ENCODE results near the gene BSG.
"Not testable (repeated sequence)": the region's sequence is repeated elsewhere in the genome, so short reads cannot be mapped to it uniquely, and the experiment has no call there.

Gene BSG

DNA sequence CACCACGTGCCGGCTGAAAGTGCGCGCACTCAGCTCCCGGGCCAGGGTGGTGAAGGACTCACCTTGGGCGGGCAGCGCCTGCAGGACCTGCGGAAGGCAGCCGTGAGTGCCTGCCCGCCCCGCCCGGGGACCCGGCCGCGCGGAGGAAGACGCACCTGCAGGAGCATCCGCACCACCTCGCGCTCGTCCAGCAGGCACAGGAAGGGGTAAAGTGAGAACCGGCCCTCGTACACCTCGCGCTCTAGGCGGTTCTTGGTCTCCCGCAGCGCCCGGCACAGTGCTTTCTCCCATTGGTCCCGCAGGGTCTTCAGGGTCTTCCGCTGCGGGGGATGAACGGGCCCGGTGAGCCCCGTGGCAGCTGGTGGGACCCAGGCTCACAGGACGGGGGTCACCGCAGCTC, 50.3 kb downstream of the BSG start:
- DNase-seq, result no peak

DNA sequence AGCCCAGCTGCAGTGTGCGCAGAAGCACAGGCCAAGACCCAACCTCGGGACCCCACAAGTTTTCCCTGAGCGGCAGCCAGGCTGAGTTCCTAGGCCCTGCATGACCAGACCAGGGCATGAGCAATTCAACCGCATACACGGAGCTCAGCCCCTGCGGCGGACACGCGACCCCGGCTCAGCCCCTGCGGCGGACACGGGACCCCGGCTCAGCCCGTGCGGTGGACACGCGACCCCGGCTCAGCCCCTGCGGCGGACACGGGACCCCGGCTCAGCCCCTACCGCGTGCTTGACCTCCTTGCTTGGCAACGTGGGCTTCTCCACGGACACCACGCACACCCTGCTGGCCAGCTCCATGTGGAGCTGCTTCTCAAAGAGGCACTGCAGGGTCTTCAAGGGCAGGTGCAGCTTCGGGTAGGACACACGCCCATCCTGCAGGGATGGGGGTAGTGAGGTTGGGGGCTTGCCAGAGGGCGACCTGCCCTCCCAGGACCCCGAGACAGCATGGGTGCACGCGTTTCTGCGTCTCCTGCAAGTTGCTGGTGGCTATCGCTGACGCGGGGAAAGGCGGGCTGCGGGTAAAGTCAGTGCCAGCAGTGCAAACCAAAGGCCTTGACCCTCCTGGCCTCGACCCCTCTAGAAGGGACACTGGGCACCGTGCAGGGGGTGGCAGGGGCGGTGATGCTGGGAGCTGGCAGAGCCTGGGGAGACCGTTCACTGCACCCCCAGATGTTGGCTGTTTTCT, 51.0 kb downstream of the BSG start:
- no peak for DNase-seq

DNA sequence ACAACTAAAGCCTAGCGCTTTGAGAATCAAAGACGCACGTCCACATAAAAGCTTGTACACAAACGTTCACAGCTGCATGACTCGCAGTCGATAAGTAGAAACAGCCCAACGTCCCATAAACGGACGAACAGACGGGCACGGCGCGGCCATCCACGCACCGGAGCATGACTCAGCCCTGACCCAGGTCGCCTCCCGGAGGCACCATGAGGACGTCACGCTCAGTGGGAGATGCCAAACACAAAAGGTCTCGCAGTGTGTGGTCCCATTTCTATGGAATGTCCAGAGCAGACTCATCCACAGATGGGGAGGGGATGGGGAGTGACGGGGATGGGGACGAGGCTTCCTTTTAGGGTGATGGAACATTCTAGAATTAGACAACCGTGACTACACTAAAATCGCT, 51.6 kb downstream of the BSG start:
- no peak for DNase-seq

DNA sequence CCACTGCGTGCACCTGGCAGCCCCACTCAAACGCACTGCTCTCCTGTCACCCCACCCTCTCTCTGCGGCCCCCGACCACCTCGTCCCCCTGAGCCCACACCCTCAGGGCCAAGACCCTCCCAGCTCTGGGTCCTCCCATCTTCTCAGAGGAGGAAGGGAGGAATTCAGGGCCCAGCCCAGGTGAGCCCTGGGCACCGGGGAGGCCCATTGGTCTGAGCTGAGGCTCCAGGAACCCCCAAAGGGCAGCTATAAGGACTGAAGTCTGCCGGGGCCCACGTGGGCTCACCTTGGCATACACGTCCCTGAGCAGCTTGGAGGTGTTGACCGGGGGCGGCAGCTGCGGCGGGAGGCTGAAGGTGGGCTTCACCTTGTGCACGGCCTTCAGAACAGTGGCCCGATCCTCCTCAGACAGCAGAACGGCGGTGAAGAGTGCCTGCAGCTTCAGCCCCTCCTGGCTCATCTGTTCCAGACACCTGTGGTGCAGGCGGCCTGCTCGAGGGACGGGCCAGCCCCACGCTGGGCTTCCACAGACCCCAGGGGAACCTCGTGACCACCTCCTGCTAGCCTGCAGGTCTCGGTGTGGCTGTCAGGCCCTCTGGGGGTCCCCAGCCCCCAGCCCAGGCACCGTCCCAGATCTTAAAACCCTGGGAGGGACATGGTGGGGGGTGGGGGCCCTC, 52.2 kb downstream of the BSG start:
- DNase-seq, result no peak

DNA sequence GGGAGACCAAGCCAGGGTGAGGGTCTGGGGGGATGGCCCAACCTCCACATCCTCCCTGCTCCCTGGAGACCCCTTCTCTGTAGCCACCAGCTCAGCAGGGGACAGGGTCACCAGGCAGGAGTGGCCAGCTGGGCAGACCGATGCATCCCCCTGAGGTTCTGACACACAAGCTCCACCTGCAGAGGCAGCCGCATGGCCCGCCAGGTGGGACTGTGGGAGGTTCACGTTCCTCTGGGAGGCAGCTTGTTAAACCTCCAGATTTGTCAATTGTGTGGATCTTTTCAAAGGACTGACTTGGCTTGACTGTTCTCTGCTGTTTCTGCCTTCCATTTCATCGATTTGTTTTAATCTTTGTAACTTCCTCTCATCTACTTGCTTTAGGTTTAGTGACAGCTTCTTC, 52.9 kb downstream of the BSG start:
- no peak for DNase-seq

DNA sequence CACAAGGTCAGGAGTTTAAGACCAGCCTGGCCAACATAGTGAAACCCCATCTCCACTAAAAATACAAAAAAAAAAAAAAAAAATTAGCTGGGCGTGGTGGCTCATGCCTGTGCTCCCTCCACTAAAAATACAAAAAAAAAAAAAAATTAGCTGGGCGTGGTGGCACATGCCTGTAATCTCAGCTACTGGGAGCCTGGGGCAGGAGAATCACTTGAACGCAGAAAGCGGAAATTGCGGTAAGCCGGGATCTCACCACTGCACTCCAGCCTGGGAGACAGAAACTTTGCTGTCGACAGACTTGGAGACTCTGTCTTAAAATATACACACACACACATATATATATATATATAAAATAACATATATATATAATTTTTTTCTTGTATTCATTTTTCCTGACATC, 54.2 kb downstream of the BSG start:
- DNase-seq, result not testable (repeated sequence)

DNA sequence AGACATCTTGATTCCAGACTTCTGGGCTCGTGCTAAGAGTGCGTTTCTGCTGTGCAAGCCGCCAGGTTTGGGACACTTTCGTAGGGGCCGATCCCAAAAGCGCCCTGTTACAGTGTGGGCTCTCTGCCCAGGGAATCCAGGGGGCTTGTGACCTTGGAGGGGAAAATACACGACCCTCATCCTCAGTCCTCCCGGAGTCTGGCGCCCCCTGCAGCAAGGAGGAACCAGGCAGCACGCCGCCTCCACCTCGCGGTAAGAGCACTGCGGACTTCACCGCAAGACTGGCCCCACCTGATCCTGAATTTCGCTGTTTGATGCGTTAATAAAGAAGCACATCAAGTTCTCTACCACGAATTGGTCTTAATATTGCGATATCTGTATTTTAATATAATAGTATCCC, 55.8 kb downstream of the BSG start:
- DNase-seq, result no peak

DNA sequence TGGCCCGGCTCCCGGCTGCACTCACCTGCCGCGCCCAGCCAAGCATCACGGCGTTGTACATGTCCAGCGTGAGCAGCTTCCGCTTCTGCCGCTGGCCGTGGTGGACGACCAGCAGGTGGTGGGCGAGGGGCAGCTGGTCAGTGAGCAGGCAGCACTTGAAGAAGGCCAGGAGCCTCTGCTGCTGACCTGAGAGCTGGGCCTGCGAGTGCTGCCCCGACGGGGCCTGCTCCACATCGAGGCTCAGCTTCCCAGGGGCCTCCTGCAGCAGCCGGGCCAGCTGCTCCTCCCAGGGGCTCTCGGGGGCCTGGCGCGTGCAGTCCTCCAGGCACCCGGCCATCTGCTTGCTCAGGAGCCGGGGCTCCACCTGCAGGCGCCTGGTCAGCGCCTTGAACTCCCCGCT, 57.1 kb downstream of the BSG start:
- not testable (repeated sequence) for DNase-seq

DNA sequence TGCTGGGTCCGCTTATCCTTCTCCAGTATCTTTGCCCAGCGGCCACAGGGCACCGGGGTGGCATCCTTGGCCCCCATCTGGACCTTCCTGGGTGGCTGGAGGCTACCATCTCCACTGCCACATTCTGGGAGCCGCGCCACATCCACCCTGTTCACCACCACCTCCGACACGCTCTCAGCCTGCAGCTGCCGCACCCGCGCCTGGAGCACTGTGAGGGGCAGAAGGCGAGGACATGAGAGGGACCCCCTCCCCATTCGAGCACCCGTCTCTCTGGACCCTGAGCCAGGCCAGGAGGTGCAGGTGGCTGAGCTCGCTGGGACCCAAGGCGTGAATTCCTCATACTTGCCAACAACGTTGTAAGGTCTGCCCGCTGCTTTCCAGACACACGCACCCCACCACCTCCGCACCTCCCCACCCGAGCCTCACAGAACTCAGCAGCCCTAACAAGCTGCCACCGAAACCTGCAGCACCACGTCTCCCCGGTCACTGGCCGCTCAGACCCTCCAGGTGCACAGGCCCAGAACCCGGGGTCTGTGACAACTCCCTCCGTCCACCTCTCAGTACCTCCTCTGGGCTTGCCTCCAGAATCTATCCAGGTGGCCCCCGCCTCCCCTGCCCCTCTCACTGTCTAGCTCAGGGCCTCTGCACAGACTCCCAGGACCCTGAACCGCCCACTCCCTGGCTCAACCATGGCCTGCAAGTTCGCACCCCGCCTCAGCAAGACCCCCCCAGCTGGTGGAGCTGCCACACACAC, 57.7 kb downstream of the BSG start:
- DNase-seq, result no peak

DNA sequence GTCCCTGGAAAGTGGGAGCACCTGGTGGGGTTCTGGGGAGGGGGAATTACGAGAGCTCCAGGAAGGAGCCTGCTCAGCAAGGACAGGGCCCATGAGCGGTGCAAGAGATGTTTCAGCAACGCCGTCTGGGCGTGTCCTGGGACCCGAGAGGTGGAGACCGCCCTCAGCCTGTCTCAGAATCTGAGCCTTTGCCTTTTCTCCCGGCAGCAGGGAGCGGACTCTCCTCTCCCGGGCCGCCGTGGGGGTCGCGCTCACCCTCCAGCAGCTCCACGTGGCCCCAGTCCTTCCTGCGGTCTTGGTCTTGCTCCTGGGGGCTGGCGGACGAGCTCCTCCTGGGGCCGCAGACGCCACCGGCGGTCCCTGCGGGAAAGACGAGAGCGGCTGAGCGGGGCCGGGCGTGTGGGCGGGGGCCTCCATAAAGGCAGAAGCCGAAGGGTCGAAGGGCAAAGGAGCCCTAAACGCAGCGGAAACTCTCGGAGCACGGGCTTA, 60.2 kb downstream of the BSG start:
- no peak for DNase-seq

Measured in NCI-H2029 treated with DMSO at 0.1 percent for 48 hours (cell line).